Measurements from ENCODE around the gene ACTL6B. TPM values are rescaled to one million over a fixed set of nuclear protein-coding genes. Genes with fewer than 3 reads are reported as not detected.

The ACTL6B gene
- total and polyA plus RNA-seq, 2 experiments from 2014 or later: not detected

DNA sequence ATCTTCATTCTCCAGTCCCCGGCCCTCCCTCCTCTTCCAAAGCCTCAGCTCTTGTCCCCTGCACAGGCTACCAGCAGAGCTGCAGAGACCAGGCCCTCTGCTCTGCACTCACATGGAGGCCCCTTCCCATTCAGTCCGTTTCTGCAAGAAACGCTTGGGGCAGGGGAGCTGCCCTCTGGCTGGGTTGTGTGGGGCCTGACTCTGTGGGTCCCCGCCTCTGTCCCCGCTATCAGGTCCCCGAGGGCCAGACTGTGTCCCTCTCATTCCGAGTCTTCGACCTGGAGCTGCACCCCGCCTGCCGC is 52.6 kb downstream of the ACTL6B start:
- peak overlapping the region; percentile 59 for H3K4me3 ChIP-seq
- TF ChIP-seq, protein P1, sequence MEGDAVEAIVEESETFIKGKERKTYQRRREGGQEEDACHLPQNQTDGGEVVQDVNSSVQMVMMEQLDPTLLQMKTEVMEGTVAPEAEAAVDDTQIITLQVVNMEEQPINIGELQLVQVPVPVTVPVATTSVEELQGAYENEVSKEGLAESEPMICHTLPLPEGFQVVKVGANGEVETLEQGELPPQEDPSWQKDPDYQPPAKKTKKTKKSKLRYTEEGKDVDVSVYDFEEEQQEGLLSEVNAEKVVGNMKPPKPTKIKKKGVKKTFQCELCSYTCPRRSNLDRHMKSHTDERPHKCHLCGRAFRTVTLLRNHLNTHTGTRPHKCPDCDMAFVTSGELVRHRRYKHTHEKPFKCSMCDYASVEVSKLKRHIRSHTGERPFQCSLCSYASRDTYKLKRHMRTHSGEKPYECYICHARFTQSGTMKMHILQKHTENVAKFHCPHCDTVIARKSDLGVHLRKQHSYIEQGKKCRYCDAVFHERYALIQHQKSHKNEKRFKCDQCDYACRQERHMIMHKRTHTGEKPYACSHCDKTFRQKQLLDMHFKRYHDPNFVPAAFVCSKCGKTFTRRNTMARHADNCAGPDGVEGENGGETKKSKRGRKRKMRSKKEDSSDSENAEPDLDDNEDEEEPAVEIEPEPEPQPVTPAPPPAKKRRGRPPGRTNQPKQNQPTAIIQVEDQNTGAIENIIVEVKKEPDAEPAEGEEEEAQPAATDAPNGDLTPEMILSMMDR (IDR thresholded peaks at IDR 0.05; ENCODE audit: low read depth, low read length): no peak
- H3K9me3 ChIP-seq (ENCODE audit: low read depth): no peaks in the 10 kb centered on the region
- peak overlapping the region; percentile 60 for H3K27ac ChIP-seq
- peaks cover 21% of the 10 kb centered on the region for H3K4me1 ChIP-seq (ENCODE audit: low read depth)
- H3K27me3 ChIP-seq: no peaks in the 10 kb centered on the region
- H3K36me3 ChIP-seq: no peaks in the 10 kb centered on the region
- DNase-seq (ENCODE audit: low read depth in 1 of 2, low spot score in 1 of 2): peak; percentile 38 to 42

DNA sequence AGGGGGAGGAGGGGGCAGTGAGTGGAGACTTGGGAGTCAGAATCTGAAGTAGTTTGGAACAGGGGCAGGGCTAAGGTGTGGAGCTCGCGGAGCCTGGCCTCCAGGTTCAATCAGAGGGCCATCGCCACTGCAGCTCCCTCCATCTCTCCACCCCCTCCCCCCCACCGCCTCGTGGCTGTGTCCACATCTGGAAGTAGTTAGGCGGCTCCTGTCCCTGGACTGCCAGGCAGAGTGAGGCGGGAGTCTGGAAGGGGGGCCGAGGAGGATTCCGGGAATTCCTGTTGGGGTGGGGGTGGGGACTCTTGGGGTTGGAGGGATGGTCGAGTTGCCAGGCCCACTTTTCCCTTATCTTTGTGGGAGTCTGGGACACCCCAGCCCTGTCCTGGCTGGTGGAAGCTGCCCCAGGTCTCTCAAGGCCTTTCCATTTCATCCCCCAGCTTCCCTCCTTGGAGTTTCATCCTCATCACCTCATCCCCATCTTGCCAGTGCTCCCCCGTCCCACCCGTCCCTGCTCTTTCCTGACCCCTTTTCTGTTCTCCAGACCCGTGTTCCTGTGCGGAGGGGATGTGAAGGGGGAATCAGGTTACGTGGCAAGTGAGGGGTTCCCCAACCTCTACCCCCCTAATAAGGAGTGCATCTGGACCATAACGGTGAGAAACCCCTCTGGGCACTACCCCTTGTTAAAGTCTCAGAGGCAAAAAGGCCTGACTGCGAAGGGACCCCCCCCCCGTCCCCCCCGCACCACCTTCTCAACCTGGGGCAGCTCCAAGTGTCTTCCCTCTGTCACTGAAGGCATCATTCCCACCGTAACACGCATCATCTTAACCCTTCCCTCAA is 53.1 kb downstream of the ACTL6B start:
- TF ChIP-seq, protein P1 (IDR thresholded peaks at IDR 0.05; ENCODE audit: low read depth, low read length): no peak
- Histone ChIP-seq H3K4me1 (ENCODE audit: low read depth) (peaks cover 21% of the 10 kb centered on the region), H3K36me3 (no peaks in the 10 kb centered on the region), H3K4me3 (no peak overlapping the region), H3K27ac (peak overlapping the region; percentile 60), H3K27me3 (no peaks in the 10 kb centered on the region), H3K9me3 (ENCODE audit: low read depth) (no peaks in the 10 kb centered on the region)
- peak; percentile 76 to 90 for DNase-seq (ENCODE audit: low read depth in 1 of 2, low spot score in 1 of 2)

DNA sequence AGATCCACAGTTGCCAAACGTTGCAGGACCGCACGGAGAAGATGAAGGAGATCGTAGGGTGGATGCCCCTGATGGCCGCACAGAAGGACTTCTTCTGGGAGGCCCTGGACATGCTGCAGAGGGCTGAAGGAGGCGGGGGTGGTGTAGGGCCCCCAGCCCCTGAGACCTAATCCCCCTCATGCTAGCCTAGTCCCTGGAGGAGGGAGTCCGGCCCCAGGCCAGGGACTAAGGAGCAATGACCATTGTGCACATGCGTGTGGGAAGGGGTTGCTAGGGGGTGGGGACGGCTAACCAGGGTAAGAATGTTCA is 55.6 kb downstream of the ACTL6B start:
- Histone ChIP-seq H3K27me3 (no peaks in the 10 kb centered on the region), H3K9me3 (ENCODE audit: low read depth) (no peaks in the 10 kb centered on the region), H3K4me1 (ENCODE audit: low read depth) (peaks cover 38% of the 10 kb centered on the region), H3K36me3 (no peaks in the 10 kb centered on the region), H3K4me3 (no peak overlapping the region), H3K27ac (no peak overlapping the region)
- no peak for DNase-seq (ENCODE audit: low read depth in 1 of 2, low spot score in 1 of 2)
- TF ChIP-seq, protein P1 (IDR thresholded peaks at IDR 0.05; ENCODE audit: low read depth, low read length): no peak

DNA sequence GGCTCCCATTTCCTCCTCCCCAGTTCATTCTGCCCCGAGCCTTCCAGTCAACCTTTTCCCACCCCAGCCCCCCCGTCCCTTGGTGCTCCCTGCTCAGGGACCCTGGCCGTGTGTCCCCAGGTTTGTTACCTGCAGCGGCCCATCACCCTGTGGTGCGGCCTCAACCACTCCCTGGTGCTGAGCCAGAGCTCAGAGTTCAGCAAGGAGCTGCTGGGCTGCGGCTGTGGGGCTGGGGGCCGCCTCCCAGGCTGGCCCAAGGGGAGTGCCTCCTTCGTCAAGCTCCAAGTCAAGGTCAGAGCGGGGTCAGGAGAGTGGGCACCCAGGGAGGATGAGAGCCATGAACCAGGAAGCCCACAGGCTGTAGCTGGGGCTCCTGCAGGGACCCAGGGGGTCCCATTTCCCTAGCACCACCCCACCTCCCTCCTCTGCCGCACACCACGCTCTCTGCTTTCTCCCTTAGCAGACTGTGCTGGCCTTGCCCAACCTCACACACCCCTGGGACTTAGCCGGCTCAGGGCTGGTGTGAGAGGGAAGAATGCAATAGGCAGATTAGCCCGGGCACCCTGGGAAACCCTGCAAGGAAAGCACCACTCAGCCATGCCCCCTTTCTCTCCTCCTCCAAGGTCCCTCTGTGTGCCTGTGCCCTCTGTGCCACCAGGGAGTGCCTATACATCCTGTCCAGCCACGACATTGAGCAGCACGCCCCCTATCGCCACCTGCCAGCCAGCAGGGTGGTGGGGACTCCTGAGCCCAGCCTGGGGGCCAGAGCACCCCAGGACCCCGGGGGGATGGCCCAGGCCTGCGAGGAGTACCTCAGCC is 56.1 kb downstream of the ACTL6B start:
- Histone ChIP-seq H3K36me3 (no peaks in the 10 kb centered on the region), H3K27ac (no peak overlapping the region), H3K4me1 (ENCODE audit: low read depth) (peaks cover 38% of the 10 kb centered on the region), H3K9me3 (ENCODE audit: low read depth) (no peaks in the 10 kb centered on the region), H3K27me3 (no peaks in the 10 kb centered on the region), H3K4me3 (no peak overlapping the region)
- DNase-seq (ENCODE audit: low read depth in 1 of 2, low spot score in 1 of 2): no peak
- TF ChIP-seq, protein P1 (IDR thresholded peaks at IDR 0.05; ENCODE audit: low read depth, low read length): no peak

DNA sequence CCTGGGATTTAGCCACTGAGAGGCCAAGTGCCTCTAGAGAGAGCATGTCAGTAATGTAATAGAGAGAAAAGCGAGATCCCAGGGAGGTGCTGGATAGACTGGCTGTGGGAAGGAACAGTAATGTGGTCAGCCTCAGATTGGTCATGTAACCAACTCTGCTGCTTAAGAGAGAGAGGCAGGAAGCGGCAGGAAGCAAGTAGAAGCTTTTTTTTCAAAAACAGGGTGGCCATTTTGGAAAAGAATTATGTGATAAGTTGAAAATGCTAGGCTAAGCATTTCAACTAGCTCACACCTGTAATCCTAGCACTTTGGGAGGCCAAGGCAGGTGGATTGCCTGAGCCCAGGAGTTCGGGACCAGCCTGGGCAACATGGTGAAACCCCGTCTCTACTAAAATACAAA is 57.8 kb downstream of the ACTL6B start:
- Histone ChIP-seq H3K4me3 (no peak overlapping the region), H3K36me3 (no peaks in the 10 kb centered on the region), H3K9me3 (ENCODE audit: low read depth) (no peaks in the 10 kb centered on the region), H3K27ac (no peak overlapping the region), H3K27me3 (no peaks in the 10 kb centered on the region), H3K4me1 (ENCODE audit: low read depth) (peaks cover 32% of the 10 kb centered on the region)
- DNase-seq (ENCODE audit: low read depth in 1 of 2, low spot score in 1 of 2): peak in 1 of 2 donors; percentile 19
- TF ChIP-seq, protein P1 (IDR thresholded peaks at IDR 0.05; ENCODE audit: low read depth, low read length): no peak
